HG02852 (cell line): ENCODE measurements around the gene CCNG2.
"Not testable (repeated sequence)": the region's sequence is repeated elsewhere in the genome, so short reads cannot be mapped to it uniquely, and the experiment has no call there.

Source experiments
- ATAC-seq: cut with Tn5 transposase; IDR thresholded peaks from one replicate; pipeline ENCODE4 v1.9.1; 2021; ENCODE audit warnings: mild to moderate bottlenecking, moderate library complexity; ENCODE audit not compliant: unreplicated experiment

CCNG2 gene

GRCh38 chr4:77156912-77157858 is at the start of gene CCNG2:
Gene CCNG2, plus strand, starts transcription at chr4:77157207. Its CDS starts 1,326 bp downstream, at chr4:77158533.
- peak; percentile 19 for ATAC-seq

GRCh38 chr4:77110730-77111129 is 46.3 kb upstream of the CCNG2 start:
- ATAC-seq: no peak

- no peak for ATAC-seq
Observed at GRCh38 chr4:77113069-77113468, 43.9 kb upstream of the CCNG2 start.

DNA sequence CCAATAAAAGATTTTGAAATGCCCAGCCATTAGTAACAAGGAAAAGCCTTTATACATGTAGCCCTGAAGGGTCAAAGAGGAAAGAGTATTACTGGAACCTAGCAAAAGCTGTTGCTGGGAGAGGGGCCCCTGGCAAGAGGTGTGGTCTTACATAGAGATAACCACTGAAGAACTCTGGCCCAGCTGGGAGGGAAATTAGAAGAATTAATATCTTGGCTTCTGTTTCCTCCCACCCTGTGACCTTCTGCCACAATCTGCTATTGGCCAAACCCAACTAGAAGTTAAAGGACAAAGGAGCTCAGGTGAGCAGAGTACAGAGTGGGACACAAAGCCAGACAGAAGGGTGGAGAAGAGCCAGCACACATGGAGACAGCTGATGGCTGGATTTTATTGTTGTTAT is 39.3 kb upstream of the CCNG2 start:
- ATAC-seq: no peak

DNA sequence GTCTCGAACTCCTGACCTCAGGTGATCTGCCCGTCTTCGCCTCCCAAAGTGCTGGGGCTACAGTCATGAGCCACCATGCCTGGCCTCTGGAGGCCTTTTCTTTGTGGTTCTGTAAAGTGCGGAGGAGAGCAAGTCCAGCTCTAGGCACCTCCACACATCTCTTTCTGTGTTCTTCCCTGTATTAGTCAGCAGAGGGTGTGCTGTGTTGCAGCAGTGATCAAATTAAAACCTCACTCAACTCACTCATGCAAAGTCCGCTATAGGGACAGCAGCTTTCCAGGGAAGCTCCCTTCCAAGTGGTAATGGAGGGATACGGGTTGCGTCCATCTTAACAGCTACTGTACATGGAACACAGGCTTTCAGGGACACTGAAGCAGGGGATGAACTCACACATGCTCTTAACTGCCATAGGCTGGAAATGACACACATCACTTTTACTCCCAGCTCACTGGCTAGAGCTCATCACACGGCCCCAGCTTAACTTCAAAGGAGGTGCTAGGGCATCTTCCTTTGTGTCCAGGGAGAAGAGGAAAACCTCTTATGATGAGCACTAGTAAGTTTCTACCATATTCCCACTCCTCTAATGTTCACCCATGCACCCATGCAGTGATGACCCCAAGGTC is 36.0 kb upstream of the CCNG2 start:
- ATAC-seq: peak; percentile 75

GRCh38 chr4:77121736-77122240 is 35.2 kb upstream of the CCNG2 start:
- ATAC-seq: no peak

- no peak for ATAC-seq
Observed at GRCh38 chr4:77122656-77123055, 34.4 kb upstream of the CCNG2 start.

- no peak for ATAC-seq
Observed at GRCh38 chr4:77123411-77123810, 33.6 kb upstream of the CCNG2 start.

GRCh38 chr4:77124576-77124975 is 32.4 kb upstream of the CCNG2 start:
- ATAC-seq: no peak

- ATAC-seq: no peak
Observed at GRCh38 chr4:77125961-77126360, 31.0 kb upstream of the CCNG2 start.

DNA sequence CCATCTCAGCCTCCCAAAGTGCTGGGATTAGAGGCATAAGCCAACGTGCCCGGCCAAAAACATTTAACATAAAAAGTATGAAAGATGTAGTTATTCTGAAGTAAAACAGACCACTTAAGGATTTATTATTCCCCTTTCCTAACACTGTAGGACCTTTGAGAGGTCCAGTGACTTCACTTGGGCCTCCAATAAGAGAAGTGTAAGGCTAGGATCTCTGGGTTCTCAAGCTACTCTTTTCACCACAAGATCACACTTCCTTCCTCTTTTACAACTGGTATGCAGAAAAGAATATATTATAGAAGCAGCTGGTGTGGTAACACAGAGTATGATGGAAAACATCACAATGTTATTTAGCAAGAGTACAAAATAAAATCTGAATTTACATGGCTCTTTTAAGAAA is 30.2 kb upstream of the CCNG2 start:
- peak; percentile 75 for ATAC-seq

DNA sequence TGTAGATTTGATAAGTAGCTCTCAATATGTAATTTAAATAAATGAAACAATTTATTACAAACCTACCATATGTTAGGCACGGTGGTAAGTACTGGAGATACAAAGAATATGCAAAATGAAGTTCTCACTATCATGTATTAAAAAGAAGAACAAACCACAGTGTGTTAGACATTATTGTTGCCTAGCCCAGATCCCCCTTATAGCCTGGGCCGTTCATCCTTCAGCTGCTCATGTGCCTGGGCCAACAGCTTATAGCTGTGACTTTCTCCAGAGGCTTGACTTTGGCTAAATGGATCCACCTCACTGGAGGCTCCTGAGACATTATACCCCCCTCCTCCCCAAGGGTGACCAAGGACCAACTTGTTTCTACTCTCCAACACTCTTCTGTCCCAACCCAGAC is 29.8 kb upstream of the CCNG2 start:
- peak; percentile 43 for ATAC-seq

GRCh38 chr4:77127837-77128621 is 29.0 kb upstream of the CCNG2 start:
- ATAC-seq: no peak

- ATAC-seq: no peak
Observed at GRCh38 chr4:77132652-77133312, 24.2 kb upstream of the CCNG2 start.

DNA sequence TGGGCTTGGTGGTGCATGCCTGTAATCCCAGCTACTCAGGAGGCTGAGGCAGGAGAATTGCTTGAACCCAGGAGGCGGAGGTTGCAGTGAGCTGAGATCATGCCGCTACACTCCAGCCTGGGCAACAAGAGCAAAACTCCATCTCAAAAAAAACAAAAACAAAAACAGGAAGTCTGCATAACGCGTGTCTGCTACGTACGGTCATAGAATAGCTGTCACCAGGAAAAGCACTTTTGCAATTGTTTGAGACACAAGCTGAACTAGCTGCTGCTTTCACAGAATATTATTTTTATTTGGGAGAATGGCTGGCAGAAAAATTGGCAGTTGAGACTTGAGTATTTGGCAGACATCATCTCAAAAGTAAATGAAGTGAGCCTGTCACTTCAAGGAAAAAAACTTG is 19.6 kb upstream of the CCNG2 start:
- not testable (repeated sequence) for ATAC-seq

DNA sequence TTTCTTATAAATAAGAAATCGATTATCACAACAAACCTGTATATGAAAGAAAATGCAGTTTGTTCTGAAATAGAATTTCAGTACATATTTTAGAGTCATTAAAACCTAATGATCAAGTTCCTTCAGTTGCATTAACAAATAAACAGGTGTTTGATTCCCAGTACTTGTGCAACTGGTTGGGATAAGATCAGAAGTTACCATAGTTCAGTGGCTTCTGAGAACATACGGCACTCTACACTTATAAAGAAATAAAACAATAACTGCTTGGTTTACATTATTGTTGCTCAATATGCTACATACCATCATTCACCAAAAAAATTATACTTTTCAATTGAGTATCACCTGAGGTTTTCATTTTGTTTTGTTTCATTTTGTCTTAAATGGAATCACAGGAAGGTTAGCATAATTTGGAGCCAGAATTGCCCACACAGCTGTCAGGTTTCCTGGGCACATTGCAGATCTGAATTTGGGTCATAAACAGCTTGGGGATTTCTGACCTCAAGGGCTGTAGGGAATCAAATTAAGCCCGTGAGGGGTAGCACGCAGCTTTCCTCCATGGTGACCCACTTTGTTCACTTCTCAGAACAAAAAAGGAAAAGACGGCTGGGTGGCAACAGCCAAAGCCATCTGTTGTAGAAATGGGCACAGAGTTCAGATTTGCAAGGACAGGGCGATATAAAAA is 14.9 kb upstream of the CCNG2 start:
- ATAC-seq: no peak

GRCh38 chr4:77142646-77143028 is 14.4 kb upstream of the CCNG2 start:
- no peak for ATAC-seq

DNA sequence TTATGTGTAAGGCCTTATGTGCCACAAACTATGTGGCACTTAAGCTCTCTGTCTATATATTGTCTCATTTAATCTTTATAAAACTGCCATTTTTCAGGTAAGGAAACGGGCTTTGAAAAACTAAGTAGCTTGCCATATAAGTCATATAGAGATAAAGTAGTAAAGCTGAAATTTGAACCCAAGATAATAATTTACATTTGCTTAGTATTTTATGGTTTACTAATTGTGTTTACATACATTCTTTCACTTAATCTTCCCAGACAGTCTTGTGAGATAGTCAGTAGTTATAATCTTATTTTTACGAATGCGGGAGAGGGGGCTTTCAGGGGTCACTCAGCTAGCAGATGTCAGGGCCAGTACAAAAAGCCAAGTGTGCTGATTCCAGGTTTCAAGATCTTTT is 13.9 kb upstream of the CCNG2 start:
- no peak for ATAC-seq

DNA sequence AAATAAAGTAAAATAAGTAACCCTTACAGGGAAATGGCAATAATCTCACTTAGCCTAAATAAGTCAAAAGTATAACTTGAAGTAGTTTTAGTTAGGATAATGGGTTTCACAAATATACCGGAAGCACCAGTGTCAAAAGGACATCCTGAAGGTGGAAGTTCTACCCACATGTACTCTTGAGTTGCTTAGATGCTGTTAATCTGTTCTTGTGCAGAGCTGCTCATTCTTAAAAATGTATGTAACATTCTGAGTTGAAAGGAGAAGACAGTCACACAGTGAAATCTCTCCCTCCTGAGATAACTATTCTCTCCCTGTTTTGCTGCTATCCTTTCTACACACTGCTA is 11.2 kb upstream of the CCNG2 start:
- ATAC-seq: no peak
